OCI-LY1 (cell line): Measurements from ENCODE around the gene MAP2K2.

Experiments used
- H2AFZ ChIP-seq: fragments of 200-600 bp; sonication (generic), shearing (Covaris generic); 2 replicates; pipeline ENCODE4 v1.6.0; 2014; ENCODE audit warnings: antibody characterized with exemption, mild to moderate bottlenecking, low read length
- H3F3A ChIP-seq: fragments of 200-600 bp; sonication (generic), shearing (Covaris generic); 2 replicates; pipeline ENCODE4 v1.6.0; 2014; ENCODE audit warnings: mild to moderate bottlenecking, antibody characterized with exemption, low read length, moderate library complexity; ENCODE audit not compliant: insufficient read depth
- H3K27ac ChIP-seq: fragments of 200-600 bp; sonication (generic); 2 replicates; pipeline ENCODE4 v1.5.1; 2014; ENCODE audit warnings: low read length, mixed run types, mild to moderate bottlenecking, low read depth; ENCODE audit not compliant: poor library complexity, severe bottlenecking
- H3K27me3 ChIP-seq: fragments of 200-600 bp; sonication (generic); 2 replicates; pipeline ENCODE4 v1.6.0; 2014; ENCODE audit warnings: antibody characterized with exemption, mild to moderate bottlenecking, low read length, moderate library complexity; ENCODE audit not compliant: insufficient read depth
- H3K36me3 ChIP-seq: fragments of 200-600 bp; sonication (generic); 2 replicates; pipeline ENCODE4 v1.6.1; 2014; ENCODE audit warnings: mild to moderate bottlenecking, antibody characterized with exemption, low read length, moderate library complexity, mixed read lengths; ENCODE audit not compliant: insufficient read depth
- H3K4me1 ChIP-seq: fragments of 200-600 bp; sonication (generic); 2 replicates; pipeline ENCODE4 v1.5.1; 2014; ENCODE audit warnings: mild to moderate bottlenecking, low read length, moderate library complexity; ENCODE audit not compliant: insufficient read depth, severe bottlenecking
- H3K4me2 ChIP-seq: fragments of 200-600 bp; sonication (generic), shearing (Covaris generic); 2 replicates; pipeline ENCODE4 v1.6.1; 2014; ENCODE audit warnings: low read length
- H3K4me3 ChIP-seq: fragments of 200-600 bp; sonication (generic); 2 replicates; pipeline ENCODE4 v1.5.1; 2014; ENCODE audit warnings: low read length, low read depth, mild to moderate bottlenecking, mixed read lengths; ENCODE audit not compliant: poor library complexity, severe bottlenecking
- H3K79me2 ChIP-seq: fragments of 200-600 bp; shearing (Covaris generic); 2 replicates; pipeline ENCODE4 v1.6.1; 2016; ENCODE audit warnings: mixed run types, low read length, mixed read lengths; ENCODE audit not compliant: insufficient read depth
- H3K9ac ChIP-seq: fragments of 200-600 bp; sonication (generic), shearing (Covaris generic); 2 replicates; pipeline ENCODE4 v1.6.1; 2014; ENCODE audit warnings: mild to moderate bottlenecking, low read length, mixed read lengths
- H3K9me2 ChIP-seq: fragments of 200-600 bp; sonication (generic), shearing (Covaris generic); 2 replicates; pipeline ENCODE4 v1.6.1; 2014; ENCODE audit warnings: low read depth, mild to moderate bottlenecking, low read length, mixed read lengths
- H3K9me3 ChIP-seq: fragments of 200-600 bp; shearing (Covaris generic); 2 replicates; pipeline ENCODE4 v1.6.1; 2014; ENCODE audit warnings: low read length, mixed read lengths
- H4K20me1 ChIP-seq: fragments of 200-600 bp; sonication (generic), shearing (Covaris generic); 2 replicates; pipeline ENCODE4 v1.6.0; 2016; ENCODE audit warnings: mild to moderate bottlenecking, low read length; ENCODE audit not compliant: insufficient read depth
- CTCF ChIP-seq: fragments of 200-600 bp; sonication (generic), shearing (Covaris generic); IDR thresholded peaks from 2 replicates; pipeline ENCODE4 v1.5.1; 2017; ENCODE audit warnings: mild to moderate bottlenecking, antibody characterized with exemption, low read length, moderate library complexity, mixed read lengths
- EZH2 ChIP-seq: fragments of 200-600 bp; sonication (generic), shearing (Covaris generic); IDR thresholded peaks from 2 replicates; pipeline ENCODE4 v1.8.0; 2017; ENCODE audit warnings: borderline replicate concordance, mixed run types, mild to moderate bottlenecking, antibody characterized with exemption, low read length, moderate library complexity, mixed read lengths

The MAP2K2 gene

DNA sequence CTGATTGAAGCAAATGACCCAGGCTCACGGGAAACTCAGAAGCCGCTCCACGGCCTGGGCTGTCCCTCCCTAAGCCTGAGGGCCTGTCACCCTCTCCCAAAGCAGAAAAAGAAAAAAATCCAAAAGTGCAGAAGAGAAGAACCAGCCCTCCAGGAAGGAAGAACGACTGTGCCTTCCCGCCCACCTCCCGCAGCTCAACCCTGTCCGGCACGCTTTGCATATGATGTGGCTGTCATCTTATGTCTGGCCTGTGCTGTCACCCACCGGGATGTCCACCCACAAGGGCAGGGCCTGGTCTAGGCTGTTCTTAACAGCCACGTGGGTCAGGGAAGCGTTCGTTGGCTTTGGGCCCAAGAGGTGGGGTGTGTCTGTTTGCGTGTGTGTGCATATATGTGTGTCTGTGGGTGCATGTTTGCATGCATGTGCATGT, 70.9 kb downstream of the MAP2K2 start:
- no peak overlapping the region for H3K9ac ChIP-seq
- no peaks in the 10 kb centered on the region for H3K9me2 ChIP-seq
- no peaks in the 10 kb centered on the region for H3F3A ChIP-seq
- no peaks in the 10 kb centered on the region for H4K20me1 ChIP-seq
- H3K4me2 ChIP-seq, result no peak overlapping the region
- no peaks in the 10 kb centered on the region for H3K4me1 ChIP-seq
- no peak overlapping the region for H2AFZ ChIP-seq
- no peaks in the 10 kb centered on the region for H3K9me3 ChIP-seq
- no peaks in the 10 kb centered on the region for H3K27me3 ChIP-seq
- H3K27ac ChIP-seq, result no peak overlapping the region
- TF ChIP-seq CTCF (no peak), EZH2 (no peak)
- H3K4me3 ChIP-seq, result no peak overlapping the region
- H3K79me2 ChIP-seq, result peaks cover 33% of the 10 kb centered on the region
- peaks cover 76% of the 10 kb centered on the region for H3K36me3 ChIP-seq

- no peak overlapping the region for H3K27ac ChIP-seq
- H3K4me2 ChIP-seq, result no peak overlapping the region
- no peaks in the 10 kb centered on the region for H3K9me3 ChIP-seq
- H4K20me1 ChIP-seq, result no peaks in the 10 kb centered on the region
- H3K4me1 ChIP-seq, result no peaks in the 10 kb centered on the region
- no peak for TF ChIP-seq EZH2
- no peak for TF ChIP-seq CTCF
- no peaks in the 10 kb centered on the region for H3F3A ChIP-seq
- peaks cover 27% of the 10 kb centered on the region for H3K79me2 ChIP-seq
- H3K27me3 ChIP-seq, result no peaks in the 10 kb centered on the region
- H3K9me2 ChIP-seq, result no peaks in the 10 kb centered on the region
- H2AFZ ChIP-seq, result no peak overlapping the region
- peaks cover 77% of the 10 kb centered on the region for H3K36me3 ChIP-seq
- H3K4me3 ChIP-seq, result no peak overlapping the region
- no peak overlapping the region for H3K9ac ChIP-seq
Measured at GRCh38 chr19:4052114-4052992, 71.6 kb downstream of the MAP2K2 start.

GRCh38 chr19:4051175-4052101, 72.5 kb downstream of the MAP2K2 start:
- no peak overlapping the region for H3K4me3 ChIP-seq
- no peak overlapping the region for H3K9ac ChIP-seq
- H4K20me1 ChIP-seq, result no peaks in the 10 kb centered on the region
- H3K9me3 ChIP-seq, result no peaks in the 10 kb centered on the region
- peaks cover 26% of the 10 kb centered on the region for H3K79me2 ChIP-seq
- H3F3A ChIP-seq, result no peaks in the 10 kb centered on the region
- H3K4me1 ChIP-seq, result no peaks in the 10 kb centered on the region
- no peaks in the 10 kb centered on the region for H3K9me2 ChIP-seq
- no peaks in the 10 kb centered on the region for H3K27me3 ChIP-seq
- no peak overlapping the region for H3K27ac ChIP-seq
- H3K36me3 ChIP-seq, result peaks cover 81% of the 10 kb centered on the region
- no peak overlapping the region for H2AFZ ChIP-seq
- TF ChIP-seq CTCF (no peak), EZH2 (no peak)
- no peak overlapping the region for H3K4me2 ChIP-seq
